DND-41 (cell line): ENCODE measurements around the gene KCNAB2.

Source experiments
- ATAC-seq: fragments of 200-7000 bp; cut with Tn5 transposase; 3 replicates; pipeline ENCODE4 v1.9.1; 2021; ENCODE audit warnings: low read depth; ENCODE audit not compliant: insufficient read depth
- DNase-seq: peaks from one replicate; pipeline ENCODE4 v3.0.0-alpha.2; 2020
- H2AFZ ChIP-seq: 2 replicates; pipeline ENCODE4 v1.6.0; 2012; ENCODE audit warnings: low read depth, low read length
- H3K27ac ChIP-seq: 2 replicates; pipeline ENCODE4 v1.5.1; 2012; ENCODE audit warnings: low read length, inconsistent platforms
- H3K27me3 ChIP-seq: fragments of 200-600 bp; sonication (generic); 2 replicates; pipeline ENCODE4 v1.6.0; 2012; ENCODE audit warnings: low read length, mild to moderate bottlenecking, inconsistent platforms; ENCODE audit not compliant: insufficient read depth, poor library complexity
- H3K36me3 ChIP-seq: 2 replicates; pipeline ENCODE4 v1.5.1; 2012; ENCODE audit warnings: low read length, inconsistent platforms; ENCODE audit not compliant: insufficient read depth
- H3K4me1 ChIP-seq: 2 replicates; pipeline ENCODE4 v1.5.1; 2012; ENCODE audit warnings: mild to moderate bottlenecking, low read length; ENCODE audit not compliant: insufficient read depth
- H3K4me2 ChIP-seq: 2 replicates; pipeline ENCODE4 v1.6.0; 2012; ENCODE audit warnings: mild to moderate bottlenecking, moderate library complexity, low read length, inconsistent platforms; ENCODE audit not compliant: insufficient read depth
- H3K4me3 ChIP-seq, 2 experiments: fragments of 200-600 bp in 1 of 2; shearing (Covaris generic) in 1 of 2; 2 replicates each; pipeline ENCODE4 v1.5.1; 2012 to 2016; ENCODE audit warnings: inconsistent platforms in 2 of 2, low read length in 2 of 2, mild to moderate bottlenecking in 2 of 2, low read depth in 1 of 2, moderate library complexity in 1 of 2
- H3K79me2 ChIP-seq: 2 replicates; pipeline ENCODE4 v1.6.0; 2012; ENCODE audit warnings: low read length, inconsistent platforms; ENCODE audit not compliant: insufficient read depth
- H3K9ac ChIP-seq: 2 replicates; pipeline ENCODE4 v1.6.0; 2012; ENCODE audit warnings: low read depth, mild to moderate bottlenecking, inconsistent platforms, low read length, moderate library complexity
- H3K9me3 ChIP-seq: 2 replicates; pipeline ENCODE4 v1.5.1; 2012; ENCODE audit warnings: low read length, moderate library complexity, mild to moderate bottlenecking, inconsistent platforms; ENCODE audit not compliant: insufficient read depth, severe bottlenecking
- H4K20me1 ChIP-seq: 2 replicates; pipeline ENCODE4 v1.6.0; 2012; ENCODE audit warnings: low read length; ENCODE audit not compliant: insufficient read depth
- CTCF ChIP-seq: IDR thresholded peaks from 2 replicates; pipeline ENCODE4 v1.5.1; 2012; ENCODE audit warnings: borderline replicate concordance, low read length, moderate library complexity, mild to moderate bottlenecking; ENCODE audit not compliant: poor library complexity, severe bottlenecking; ENCODE audit errors: extremely low read depth
- EZH2 ChIP-seq: IDR thresholded peaks from 3 replicates; pipeline ENCODE4 v1.6.1; 2012; ENCODE audit warnings: borderline replicate concordance, low read depth, mild to moderate bottlenecking, moderate library complexity, low read length, inconsistent platforms; ENCODE audit not compliant: severe bottlenecking

The KCNAB2 gene

GRCh38 chr1:6130596-6130995 lies 84.9 kb downstream of the KCNAB2 start:
- Histone ChIP-seq H3K27me3 (no peaks in the 10 kb centered on the region), H3K4me2 (no peak overlapping the region), H3K36me3 (no peaks in the 10 kb centered on the region), H3K4me1 (no peaks in the 10 kb centered on the region), H3K27ac (no peak overlapping the region), H3K79me2 (no peaks in the 10 kb centered on the region), H3K4me3 (no peak overlapping the region), H4K20me1 (no peaks in the 10 kb centered on the region; the same call in 1 of the 2 replicates), H2AFZ (no peak overlapping the region), H3K9me3 (peaks cover 11% of the 10 kb centered on the region), H3K9ac (no peak overlapping the region)
- TF ChIP-seq EZH2 (no peak), CTCF (no peak)
- ATAC-seq (no peak), DNase-seq (no peak)

GRCh38 chr1:6131561-6131960 lies 85.9 kb downstream of the KCNAB2 start:
- no peak for TF ChIP-seq EZH2
- no peak for TF ChIP-seq CTCF

GRCh38 chr1:6133146-6133895 lies 87.6 kb downstream of the KCNAB2 start:
- Histone ChIP-seq H4K20me1 (no peaks in the 10 kb centered on the region), H3K27me3 (no peaks in the 10 kb centered on the region), H3K4me3 (no peak overlapping the region), H3K9ac (no peak overlapping the region), H3K79me2 (no peaks in the 10 kb centered on the region), H3K4me1 (no peaks in the 10 kb centered on the region), H2AFZ (no peak overlapping the region), H3K36me3 (no peaks in the 10 kb centered on the region), H3K4me2 (no peak overlapping the region), H3K27ac (no peak overlapping the region), H3K9me3 (peaks cover 11% of the 10 kb centered on the region)
- DNase-seq (no peak), ATAC-seq (no peak)
- no peak for TF ChIP-seq CTCF

More at GRCh38 chr1:6131561-6131960, 85.9 kb downstream of the KCNAB2 start:
- no peaks in the 10 kb centered on the region for H3K4me1 ChIP-seq
- no peak overlapping the region for H3K9ac ChIP-seq
- peaks cover 11% of the 10 kb centered on the region for H3K9me3 ChIP-seq
- H2AFZ ChIP-seq, result no peak overlapping the region
- no peak for ATAC-seq
- no peaks in the 10 kb centered on the region for H3K36me3 ChIP-seq
- H3K27ac ChIP-seq, result no peak overlapping the region
- no peak overlapping the region for H3K4me2 ChIP-seq
- no peak overlapping the region for H3K4me3 ChIP-seq
- no peaks in the 10 kb centered on the region for H3K79me2 ChIP-seq
- H4K20me1 ChIP-seq, result no peaks in the 10 kb centered on the region; the same call in 1 of the 2 replicates
- no peaks in the 10 kb centered on the region for H3K27me3 ChIP-seq
- no peak for DNase-seq
